HCT116 (cell line): Measurements from ENCODE around the gene TBC1D12. TPM values are rescaled to one million over a fixed set of nuclear protein-coding genes. Genes with fewer than 3 reads are reported as not detected.

ENCODE experiments used
- ATAC-seq: fragments of 200-7000 bp; cut with Tn5 transposase; 2 replicates; pipeline ENCODE4 v1.9.1; 2020; ENCODE audit warnings: mild to moderate bottlenecking, moderate library complexity
- BruUV-seq: library from RNA; stranded (reverse); fragments of 400-500 nt; replicated peaks from 2 replicates; lab custom pipeline; 2021; lab: Mats Ljungman, UMichigan
- CTCF ChIA-PET: fragments of 300-600 bp; sonication (Branson Sonifier 250); formaldehyde crosslinking; loops from one replicate; lab custom pipeline; 2021; ENCODE audit warnings: antibody characterized with exemption; lab: Charles Lee
- POLR2A ChIA-PET: fragments of 300-600, 350-600 bp; sonication (Branson Sonifier 250); formaldehyde crosslinking; loops from one replicate; lab custom pipeline; 2021; ENCODE audit warnings: antibody characterized with exemption; lab: Charles Lee
- RAD21 ChIA-PET, 2 experiments: fragments of 300-600 bp; sonication (Branson Sonifier 250); formaldehyde crosslinking; loops; one replicate each; lab custom pipeline; 2023; ENCODE audit warnings: low total read pairs in 2 of 2; ENCODE audit not compliant: uncharacterized antibody in 2 of 2, unreplicated experiment in 2 of 2, low non-redundant PET in 1 of 2; lab: Charles Lee
- DNase-seq: peaks from one replicate; pipeline ENCODE4 v3.0.0-alpha.2; 2010; ENCODE audit warnings: low read depth, low spot score
- H2AFZ ChIP-seq: fragments of 200-600 bp; shearing (Covaris generic), sonication (generic); 2 replicates; pipeline ENCODE4 v1.6.1; 2017; ENCODE audit warnings: low read depth, mixed run types, mixed read lengths, antibody characterized with exemption, low read length; ENCODE audit not compliant: poor library complexity, severe bottlenecking
- H3K27ac ChIP-seq: 2 replicates; pipeline ENCODE4 v1.5.1; 2012; ENCODE audit warnings: low read depth, low read length
- H3K27me3 ChIP-seq: fragments of 200-600 bp; sonication (generic); 2 replicates; pipeline ENCODE4 v1.6.1; 2016; ENCODE audit warnings: mixed run types, low read length, mixed read lengths; ENCODE audit not compliant: insufficient read depth
- H3K36me3 ChIP-seq, 2 experiments: fragments of 200-500 bp in 1 of 2; fragments of 200-600 bp in 1 of 2; sonication (Bioruptor generic) in 1 of 2; sonication (generic) in 1 of 2; 2 replicates each; pipeline versions ENCODE4 v1.5.1 to v1.6.1; 2014 to 2016; ENCODE audit warnings: low read length in 2 of 2, inconsistent platforms in 1 of 2, mixed read lengths in 1 of 2, mixed run types in 1 of 2; ENCODE audit not compliant: insufficient read depth in 2 of 2, control insufficient read depth in 1 of 2
- H3K4me1 ChIP-seq, 2 experiments: fragments of 200-600 bp in 1 of 2; sonication (generic) in 1 of 2; 2 replicates each; pipeline versions ENCODE4 v1.5.1 to v1.6.1; 2012 to 2017; ENCODE audit warnings: low read length in 2 of 2, inconsistent platforms in 1 of 2, mild to moderate bottlenecking in 1 of 2, mixed read lengths in 1 of 2, mixed run types in 1 of 2, moderate library complexity in 1 of 2; ENCODE audit not compliant: insufficient read depth in 2 of 2, control insufficient read depth in 1 of 2
- H3K4me2 ChIP-seq: fragments of 200-600 bp; sonication (generic); 2 replicates; pipeline ENCODE4 v1.6.1; 2017; ENCODE audit warnings: mixed run types, low read length, mixed read lengths
- H3K4me3 ChIP-seq, 2 experiments: fragments of 200-600 bp in 1 of 2; sonication (generic) in 1 of 2; replicated peaks in 1 of 2; 2 replicates each; pipeline ENCODE4 v1.5.1; 2011 to 2016; ENCODE audit warnings: low read length in 2 of 2, control low read depth in 1 of 2, low read depth in 1 of 2, mild to moderate bottlenecking in 1 of 2, mixed read lengths in 1 of 2, mixed run types in 1 of 2
- H3K79me2 ChIP-seq: fragments of 200-600 bp; sonication (generic); 2 replicates; pipeline ENCODE4 v1.6.1; 2017; ENCODE audit warnings: mild to moderate bottlenecking, mixed run types, low read length, moderate library complexity, mixed read lengths; ENCODE audit not compliant: insufficient read depth
- H3K9ac ChIP-seq: fragments of 200-600 bp; sonication (generic); 2 replicates; pipeline ENCODE4 v1.6.1; 2016; ENCODE audit warnings: low read length, mixed read lengths
- H3K9me2 ChIP-seq: fragments of 200-600 bp; sonication (generic), shearing (Covaris generic); 2 replicates; pipeline ENCODE4 v1.6.1; 2017; ENCODE audit warnings: mixed run types, mild to moderate bottlenecking, moderate library complexity; ENCODE audit not compliant: insufficient read depth
- H3K9me3 ChIP-seq, 2 experiments: fragments of 200-500 bp in 1 of 2; fragments of 200-600 bp in 1 of 2; sonication (Bioruptor generic) in 1 of 2; sonication (generic) in 1 of 2; 2 replicates each; pipeline ENCODE4 v1.6.1; 2014 to 2017; ENCODE audit warnings: low read length in 2 of 2, mixed read lengths in 2 of 2, inconsistent platforms in 1 of 2, low read depth in 1 of 2, mild to moderate bottlenecking in 1 of 2, mixed run types in 1 of 2, moderate library complexity in 1 of 2; ENCODE audit not compliant: control insufficient read depth in 1 of 2, insufficient read depth in 1 of 2
- H4K20me1 ChIP-seq: fragments of 200-600 bp; sonication (generic), shearing (Covaris generic); 2 replicates; pipeline ENCODE4 v1.6.1; 2017; ENCODE audit warnings: mixed run types, mild to moderate bottlenecking, moderate library complexity; ENCODE audit not compliant: insufficient read depth
- CBX3 ChIP-seq: IDR thresholded peaks from 2 replicates; pipeline ENCODE4 v1.6.1; 2012; ENCODE audit warnings: low read depth
- EGR1 ChIP-seq: IDR thresholded peaks from 2 replicates; pipeline ENCODE4 v1.6.1; 2012; ENCODE audit warnings: low read depth
- EZH2 ChIP-seq: fragments of 200-600 bp; sonication (generic); IDR thresholded peaks from 2 replicates; pipeline ENCODE4 v1.6.1; 2017; ENCODE audit warnings: antibody characterized with exemption, mixed run types
- FOSL1 ChIP-seq: IDR thresholded peaks from 2 replicates; pipeline ENCODE4 v1.6.1; 2012; ENCODE audit warnings: low read depth
- JUND ChIP-seq: IDR thresholded peaks from 2 replicates; pipeline ENCODE4 v1.6.1; 2012
- RAD21 ChIP-seq: IDR thresholded peaks from 2 replicates; pipeline ENCODE4 v1.6.1; 2012; ENCODE audit warnings: low read depth, mild to moderate bottlenecking
- SP1 ChIP-seq: IDR thresholded peaks from 2 replicates; pipeline ENCODE4 v1.6.1; 2012; ENCODE audit warnings: low read depth
- SRF ChIP-seq: IDR thresholded peaks from 2 replicates; pipeline ENCODE4 v1.6.1; 2012; ENCODE audit warnings: low read depth
- TCF7L2 ChIP-seq: IDR thresholded peaks from 2 replicates; pipeline ENCODE4 v1.7.0; 2011; ENCODE audit warnings: borderline replicate concordance, inconsistent platforms; ENCODE audit not compliant: insufficient read depth, insufficient read length; ENCODE audit errors: extremely low read depth
- YY1 ChIP-seq: IDR thresholded peaks from 2 replicates; pipeline ENCODE4 v1.6.1; 2011; ENCODE audit warnings: low read length, low read depth, moderate library complexity, mild to moderate bottlenecking; ENCODE audit not compliant: insufficient replicate concordance; ENCODE audit errors: extremely low read depth
- ZNF274 ChIP-seq: fragments of 200-500 bp; sonication (Bioruptor generic); IDR thresholded peaks from 2 replicates; pipeline ENCODE4 v1.6.1; 2014; ENCODE audit warnings: mild to moderate bottlenecking, low read depth, low read length, inconsistent platforms
- intact Hi-C: fragments of 100-400 bp; cut with micrococcal nuclease; formaldehyde crosslinking; loops from 2 replicates; pipeline ENCODE4 v1.10.0; 2022
- total RNA-seq: library from RNA; stranded (reverse); gene quantifications from one replicate; pipeline ENCODE4 v1.2.1, GENCODE V29; 2021; ENCODE audit not compliant: unreplicated experiment
- TF ChIP-seq, protein P1 (sequence below): IDR thresholded peaks from 2 replicates; pipeline ENCODE4 v1.6.1; 2012; ENCODE audit warnings: low read depth

TBC1D12 gene
- total RNA-seq, 1 experiment from 2014 or later: 7.1 TPM

GRCh38 chr10:94370501-94370900 is 31.8 kb upstream of the TBC1D12 start:
- RAD21 ChIA-PET: no interaction called here
- H3K36me3 ChIP-seq: no peaks in the 10 kb centered on the region
- no peaks in the 10 kb centered on the region for H3K9me2 ChIP-seq
- no peaks in the 10 kb centered on the region for H4K20me1 ChIP-seq
- no peaks in the 10 kb centered on the region for H3K4me1 ChIP-seq
- intact Hi-C loops: no loop called here
- no peak for DNase-seq
- H3K9me3 ChIP-seq: no peaks in the 10 kb centered on the region
- no peaks in the 10 kb centered on the region for H3K79me2 ChIP-seq
- no peak overlapping the region for H3K4me2 ChIP-seq
- no TSS peak for BruUV-seq
- no peak for TF ChIP-seq EZH2
- no peak for TF ChIP-seq SRF
- TF ChIP-seq YY1: no peak
- TF ChIP-seq RAD21: no peak
- no peak for TF ChIP-seq ZNF274
- TF ChIP-seq SP1: no peak
- TF ChIP-seq, protein P1, sequence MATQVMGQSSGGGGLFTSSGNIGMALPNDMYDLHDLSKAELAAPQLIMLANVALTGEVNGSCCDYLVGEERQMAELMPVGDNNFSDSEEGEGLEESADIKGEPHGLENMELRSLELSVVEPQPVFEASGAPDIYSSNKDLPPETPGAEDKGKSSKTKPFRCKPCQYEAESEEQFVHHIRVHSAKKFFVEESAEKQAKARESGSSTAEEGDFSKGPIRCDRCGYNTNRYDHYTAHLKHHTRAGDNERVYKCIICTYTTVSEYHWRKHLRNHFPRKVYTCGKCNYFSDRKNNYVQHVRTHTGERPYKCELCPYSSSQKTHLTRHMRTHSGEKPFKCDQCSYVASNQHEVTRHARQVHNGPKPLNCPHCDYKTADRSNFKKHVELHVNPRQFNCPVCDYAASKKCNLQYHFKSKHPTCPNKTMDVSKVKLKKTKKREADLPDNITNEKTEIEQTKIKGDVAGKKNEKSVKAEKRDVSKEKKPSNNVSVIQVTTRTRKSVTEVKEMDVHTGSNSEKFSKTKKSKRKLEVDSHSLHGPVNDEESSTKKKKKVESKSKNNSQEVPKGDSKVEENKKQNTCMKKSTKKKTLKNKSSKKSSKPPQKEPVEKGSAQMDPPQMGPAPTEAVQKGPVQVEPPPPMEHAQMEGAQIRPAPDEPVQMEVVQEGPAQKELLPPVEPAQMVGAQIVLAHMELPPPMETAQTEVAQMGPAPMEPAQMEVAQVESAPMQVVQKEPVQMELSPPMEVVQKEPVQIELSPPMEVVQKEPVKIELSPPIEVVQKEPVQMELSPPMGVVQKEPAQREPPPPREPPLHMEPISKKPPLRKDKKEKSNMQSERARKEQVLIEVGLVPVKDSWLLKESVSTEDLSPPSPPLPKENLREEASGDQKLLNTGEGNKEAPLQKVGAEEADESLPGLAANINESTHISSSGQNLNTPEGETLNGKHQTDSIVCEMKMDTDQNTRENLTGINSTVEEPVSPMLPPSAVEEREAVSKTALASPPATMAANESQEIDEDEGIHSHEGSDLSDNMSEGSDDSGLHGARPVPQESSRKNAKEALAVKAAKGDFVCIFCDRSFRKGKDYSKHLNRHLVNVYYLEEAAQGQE: no peak
- no peak for TF ChIP-seq TCF7L2
- TF ChIP-seq JUND: no peak
- no peak for TF ChIP-seq FOSL1
- TF ChIP-seq EGR1: no peak
- no peak for TF ChIP-seq CBX3
- no peak overlapping the region for H3K27ac ChIP-seq
- no peaks in the 10 kb centered on the region for H3K27me3 ChIP-seq
- no peak overlapping the region for H3K9ac ChIP-seq
- no peak for ATAC-seq
- H2AFZ ChIP-seq: no peak overlapping the region
- POLR2A ChIA-PET: no interaction called here
- CTCF ChIA-PET: no interaction called here
- H3K4me3 ChIP-seq: no peak overlapping the region
